HG02588 (cell line): ENCODE measurements around the gene ZPR1.
"Not testable (repeated sequence)": the region's sequence is repeated elsewhere in the genome, so short reads cannot be mapped to it uniquely, and the experiment has no call there.

Source experiments
- ATAC-seq: cut with Tn5 transposase; IDR thresholded peaks from one replicate; pipeline ENCODE4 v1.9.1; 2021; ENCODE audit warnings: mild to moderate bottlenecking, moderate library complexity; ENCODE audit not compliant: unreplicated experiment

The ZPR1 gene

GRCh38 chr11:116787786-116788486, at the start of gene ZPR1:
Gene ZPR1, minus strand, starts transcription at chr11:116788023. Its CDS starts 33 bp downstream, at chr11:116787990.
- ATAC-seq = peak; percentile 87

DNA sequence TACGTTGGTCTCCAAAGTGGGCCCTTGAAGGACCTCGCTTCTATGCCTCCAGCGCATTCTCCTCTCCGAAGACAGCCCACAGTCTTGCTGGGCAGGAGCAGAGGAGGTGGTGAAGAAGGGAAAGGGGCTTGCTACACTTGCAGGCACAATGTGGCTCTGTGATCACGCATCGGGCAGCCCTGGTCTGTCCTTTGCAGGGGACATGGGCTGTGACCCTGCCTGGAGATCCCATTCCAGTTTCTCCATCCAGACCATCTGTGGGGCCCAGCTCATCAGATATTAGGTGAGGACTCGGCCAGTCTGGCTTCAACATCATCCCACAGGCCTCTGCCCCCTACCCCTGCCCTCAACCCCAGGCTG, 48.8 kb upstream of the ZPR1 start:
- ATAC-seq = no peak

DNA sequence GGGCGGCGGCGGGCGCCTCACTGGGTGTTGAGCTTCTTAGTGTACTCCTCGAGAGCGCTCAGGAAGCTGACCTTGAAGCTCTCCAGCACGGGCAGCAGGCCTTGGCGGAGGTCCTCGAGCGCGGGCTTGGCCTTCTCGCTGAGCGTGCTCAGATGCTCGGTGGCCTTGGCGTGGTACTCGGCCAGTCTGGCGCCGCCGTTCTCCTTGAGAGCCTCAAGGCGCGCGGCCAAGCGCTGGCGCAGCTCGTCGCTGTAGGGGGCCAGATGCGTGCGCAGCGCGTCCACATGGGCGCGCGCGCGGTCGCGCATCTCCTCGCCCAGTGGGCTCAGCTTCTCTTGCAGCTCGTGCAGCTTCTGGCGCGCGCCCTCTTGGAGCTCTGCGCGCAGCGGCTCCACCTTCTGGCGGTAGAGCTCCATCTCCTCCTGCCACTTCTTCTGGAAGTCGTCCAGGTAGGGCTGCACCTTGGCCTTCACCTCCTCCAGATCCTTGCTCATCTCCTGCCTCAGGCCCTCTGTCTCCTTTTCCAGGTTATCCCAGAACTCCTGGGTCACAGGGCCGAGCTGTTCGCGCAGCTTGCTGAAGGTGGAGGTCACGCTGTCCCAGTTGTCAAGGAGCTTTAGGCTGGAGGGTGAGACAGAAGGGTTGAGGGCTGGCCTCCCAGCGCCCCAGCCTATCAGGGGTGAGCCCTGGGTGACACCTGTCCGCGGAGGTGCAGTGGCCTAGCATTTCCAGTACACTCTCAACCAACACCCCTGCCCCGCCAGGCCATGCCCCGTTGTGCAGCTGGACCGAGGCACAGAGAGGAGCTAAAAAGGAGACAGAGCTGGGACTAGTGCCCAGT, 48.2 kb upstream of the ZPR1 start:
- peak; percentile 64 for ATAC-seq

- ATAC-seq = no peak
Measured at GRCh38 chr11:116835042-116835772, 47.4 kb upstream of the ZPR1 start.

DNA sequence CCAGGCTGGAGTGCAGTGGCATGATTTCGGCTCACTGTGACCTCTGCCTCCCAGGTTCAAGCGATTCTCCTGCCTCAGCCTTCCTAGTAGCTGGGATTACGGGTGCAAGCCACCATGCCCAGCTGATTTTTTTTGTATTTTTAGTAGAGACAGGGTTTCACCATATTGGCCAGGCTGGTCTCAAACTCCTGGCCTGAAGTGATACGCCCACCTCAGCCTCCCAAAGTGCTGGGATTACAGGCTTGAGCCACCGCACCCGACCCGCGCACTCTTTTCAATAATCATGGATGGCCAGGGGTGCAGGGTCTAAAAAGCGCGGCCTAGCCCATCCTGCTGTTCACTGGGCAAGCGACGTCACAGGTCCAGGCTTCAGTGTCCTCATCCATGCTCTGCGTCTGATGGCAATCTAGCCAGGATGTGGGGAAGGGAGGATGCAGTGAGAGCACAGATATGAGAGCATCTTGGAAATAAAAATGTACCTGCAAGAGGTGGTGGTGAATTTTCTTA, 46.8 kb upstream of the ZPR1 start:
- not testable (repeated sequence) for ATAC-seq

DNA sequence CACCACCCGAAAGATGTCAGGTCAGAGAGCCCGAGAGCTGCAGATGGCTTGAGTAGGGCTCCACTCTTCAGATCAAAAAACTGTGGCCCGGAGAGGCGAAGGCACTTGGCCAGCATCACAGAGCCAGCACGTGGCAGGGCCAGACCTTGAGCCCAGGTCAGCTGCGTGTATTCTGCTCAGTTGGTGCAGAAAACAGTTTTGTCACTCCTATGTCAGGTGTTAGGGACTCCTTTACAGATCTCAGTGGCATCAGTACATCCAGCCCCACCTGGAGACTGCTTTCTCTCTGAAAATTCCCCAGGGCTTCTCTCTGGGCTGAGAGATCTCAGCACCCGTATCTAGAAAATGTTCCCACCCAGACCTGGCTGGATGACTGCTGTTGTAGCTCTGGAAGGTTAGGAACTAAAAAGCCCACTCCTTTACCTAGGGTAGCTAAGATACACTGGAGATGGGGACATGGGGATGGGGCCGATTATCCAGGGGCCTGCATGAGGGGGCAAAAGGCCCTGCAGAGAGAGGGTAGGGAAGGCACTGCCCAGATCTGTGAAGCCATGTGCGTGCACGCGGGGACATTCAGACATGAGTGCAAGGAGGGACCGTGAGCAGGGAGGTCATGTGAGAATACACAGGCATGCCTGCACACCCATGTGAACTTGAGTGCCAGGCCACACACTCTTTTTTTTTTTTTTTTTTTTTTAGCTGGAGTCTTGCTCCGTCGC, 46.2 kb upstream of the ZPR1 start:
- ATAC-seq = no peak

- ATAC-seq = no peak
Measured at GRCh38 chr11:116833491-116833815, 45.6 kb upstream of the ZPR1 start.

DNA sequence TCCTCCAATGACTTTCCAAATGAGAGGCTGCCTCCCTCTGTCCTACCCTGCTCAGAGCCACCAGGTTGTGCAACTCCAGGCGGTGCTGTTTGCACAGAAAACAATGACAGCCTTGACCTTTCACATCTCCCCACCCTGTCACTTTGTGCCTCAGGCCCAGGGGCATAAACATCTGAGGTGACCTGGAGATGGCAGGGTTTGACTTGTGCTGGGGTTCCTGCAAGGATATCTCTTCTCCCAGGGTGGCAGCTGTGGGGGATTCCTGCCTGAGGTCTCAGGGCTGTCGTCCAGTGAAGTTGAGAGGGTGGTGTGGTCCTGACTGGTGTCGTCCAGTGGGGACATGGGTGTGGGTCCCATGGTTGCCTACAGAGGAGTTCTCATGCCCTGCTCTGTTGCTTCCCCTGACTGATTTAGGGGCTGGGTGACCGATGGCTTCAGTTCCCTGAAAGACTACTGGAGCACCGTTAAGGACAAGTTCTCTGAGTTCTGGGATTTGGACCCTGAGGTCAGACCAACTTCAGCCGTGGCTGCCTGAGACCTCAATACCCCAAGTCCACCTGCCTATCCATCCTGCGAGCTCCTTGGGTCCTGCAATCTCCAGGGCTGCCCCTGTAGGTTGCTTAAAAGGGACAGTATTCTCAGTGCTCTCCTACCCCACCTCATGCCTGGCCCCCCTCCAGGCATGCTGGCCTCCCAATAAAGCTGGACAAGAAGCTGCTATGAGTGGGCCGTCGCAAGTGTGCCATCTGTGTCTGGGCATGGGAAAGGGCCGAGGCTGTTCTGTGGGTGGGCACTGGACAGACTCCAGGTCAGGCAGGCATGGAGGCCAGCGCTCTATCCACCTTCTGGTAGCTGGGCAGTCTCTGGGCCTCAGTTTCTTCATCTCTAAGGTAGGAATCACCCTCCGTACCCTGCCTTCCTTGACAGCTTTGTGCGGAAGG, 44.8 kb upstream of the ZPR1 start:
- ATAC-seq = no peak

DNA sequence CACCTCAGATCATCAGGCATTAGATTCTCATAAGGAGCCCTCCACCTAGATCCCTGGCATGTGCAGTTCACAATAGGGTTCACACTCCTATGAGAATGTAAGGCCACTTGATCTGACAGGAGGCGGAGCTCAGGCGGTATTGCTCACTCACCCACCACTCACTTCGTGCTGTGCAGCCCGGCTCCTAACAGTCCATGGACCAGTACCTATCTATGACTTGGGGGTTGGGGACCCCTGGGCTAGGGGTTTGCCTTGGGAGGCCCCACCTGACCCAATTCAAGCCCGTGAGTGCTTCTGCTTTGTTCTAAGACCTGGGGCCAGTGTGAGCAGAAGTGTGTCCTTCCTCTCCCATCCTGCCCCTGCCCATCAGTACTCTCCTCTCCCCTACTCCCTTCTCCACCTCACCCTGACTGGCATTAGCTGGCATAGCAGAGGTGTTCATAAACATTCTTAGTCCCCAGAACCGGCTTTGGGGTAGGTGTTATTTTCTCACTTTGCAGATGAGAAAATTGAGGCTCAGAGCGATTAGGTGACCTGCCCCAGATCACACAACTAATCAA, 44.0 kb upstream of the ZPR1 start:
- no peak for ATAC-seq

- no peak for ATAC-seq
Measured at GRCh38 chr11:116830184-116830912, 42.5 kb upstream of the ZPR1 start.

DNA sequence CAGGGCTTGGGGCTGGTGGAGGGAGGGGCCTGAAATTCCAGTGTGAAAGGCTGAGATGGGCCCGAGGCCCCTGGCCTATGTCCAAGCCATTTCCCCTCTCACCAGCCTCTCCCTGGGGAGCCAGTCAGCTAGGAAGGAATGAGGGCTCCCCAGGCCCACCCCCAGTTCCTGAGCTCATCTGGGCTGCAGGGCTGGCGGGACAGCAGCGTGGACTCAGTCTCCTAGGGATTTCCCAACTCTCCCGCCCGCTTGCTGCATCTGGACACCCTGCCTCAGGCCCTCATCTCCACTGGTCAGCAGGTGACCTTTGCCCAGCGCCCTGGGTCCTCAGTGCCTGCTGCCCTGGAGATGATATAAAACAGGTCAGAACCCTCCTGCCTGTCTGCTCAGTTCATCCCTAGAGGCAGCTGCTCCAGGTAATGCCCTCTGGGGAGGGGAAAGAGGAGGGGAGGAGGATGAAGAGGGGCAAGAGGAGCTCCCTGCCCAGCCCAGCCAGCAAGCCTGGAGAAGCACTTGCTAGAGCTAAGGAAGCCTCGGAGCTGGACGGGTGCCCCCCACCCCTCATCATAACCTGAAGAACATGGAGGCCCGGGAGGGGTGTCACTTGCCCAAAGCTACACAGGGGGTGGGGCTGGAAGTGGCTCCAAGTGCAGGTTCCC, 41.8 kb upstream of the ZPR1 start, which contains the start of gene APOC3:
TSS of gene APOC3 (plus strand) at position 383 of the 659 bp plus-strand sequence. CDS start 676 bp downstream, outside the sequence.
- ATAC-seq = no peak

GRCh38 chr11:116828632-116829524, 41.1 kb upstream of the ZPR1 start:
- no peak for ATAC-seq

DNA sequence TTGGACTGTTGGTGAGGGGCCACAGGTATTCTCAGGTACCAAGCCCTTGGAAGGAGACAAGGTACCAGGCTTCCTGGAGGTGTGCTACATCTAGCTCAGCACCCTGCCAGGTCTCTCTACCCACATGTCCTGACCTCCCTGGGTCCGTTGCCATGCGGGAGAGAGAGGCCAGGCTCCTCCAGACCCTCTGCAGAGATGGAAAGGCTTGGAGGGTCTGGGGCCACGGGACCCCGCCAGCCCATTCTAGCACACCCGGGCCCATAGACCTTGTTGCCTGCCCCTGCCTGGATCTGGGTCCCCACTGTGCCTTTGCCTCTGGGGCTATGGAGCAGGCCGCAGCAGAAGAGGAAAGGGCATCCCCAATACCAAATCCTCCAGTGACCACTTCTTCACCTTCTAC, 39.6 kb upstream of the ZPR1 start:
- no peak for ATAC-seq

- no peak for ATAC-seq
Measured at GRCh38 chr11:116826751-116827431, 39.1 kb upstream of the ZPR1 start.

GRCh38 chr11:116825854-116826750, 38.3 kb upstream of the ZPR1 start:
- ATAC-seq = no peak

DNA sequence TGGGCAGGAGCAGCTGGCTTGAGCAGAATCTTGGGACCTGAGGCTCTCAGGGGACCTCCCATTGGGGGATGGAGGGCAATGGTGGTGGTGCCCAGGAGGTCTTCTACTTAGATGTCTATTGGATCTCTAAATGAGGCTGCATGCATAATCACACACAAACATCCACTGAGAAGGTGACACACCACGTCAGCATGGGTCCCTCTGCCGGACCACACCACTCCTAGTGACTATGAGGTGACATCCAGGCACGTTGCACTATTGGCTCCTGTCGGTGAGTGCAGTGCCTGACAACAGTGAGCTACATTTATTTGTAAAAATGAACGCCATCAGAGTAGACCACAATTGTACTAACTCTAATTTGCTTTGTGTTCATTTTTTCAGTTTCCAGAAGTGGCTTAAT, 37.6 kb upstream of the ZPR1 start:
- no peak for ATAC-seq
